ENCODE results near the gene CITED4. TPM values are rescaled to one million over a fixed set of nuclear protein-coding genes. Genes with fewer than 3 reads are reported as not detected.

CITED4 gene
- total RNA-seq, 4 donors from 2014 or later, result 7.6 to 30.1 (median 16.5) TPM

DNA sequence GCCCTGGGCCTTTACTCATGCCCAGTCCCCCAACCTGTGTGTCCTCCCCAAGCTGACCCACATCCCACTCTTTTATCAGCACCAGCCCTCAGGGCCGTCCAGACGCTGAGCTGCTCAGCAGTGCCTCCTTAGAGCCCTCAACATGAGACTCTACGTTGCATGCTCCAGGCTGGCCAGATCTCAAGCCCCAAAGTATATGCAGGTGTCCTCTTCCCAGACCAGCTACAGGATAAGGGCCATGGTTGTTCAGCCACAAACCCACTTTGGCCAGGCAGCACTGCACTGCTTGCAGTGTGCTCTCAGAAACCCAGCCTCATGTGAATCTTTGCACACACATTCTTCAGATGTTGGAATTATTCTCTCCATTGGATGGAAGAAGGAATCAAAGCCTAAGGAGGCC lies 6.0 kb downstream of the CITED4 start:
- H3K27me3 ChIP-seq, result peaks cover 2% of the 10 kb centered on the region
- no peak overlapping the region for H3K4me3 ChIP-seq
- TF ChIP-seq POLR2A (IDR thresholded peaks at IDR 0.05), result no peak
- TF ChIP-seq EP300 (IDR thresholded peaks at IDR 0.05; ENCODE audit: low read depth), result no peak
- no peak for TF ChIP-seq POLR2AphosphoS5 (IDR thresholded peaks at IDR 0.05)
- no peak for TF ChIP-seq CTCF (IDR thresholded peaks at IDR 0.05)
- in situ Hi-C loops (cut with MboI; ENCODE audit: low pct_ligation_motif_present in 1 of 4, low pct_unique_long_range_greater_than_20kb in 1 of 4, low sequenced_read_pairs in 3 of 4), result loop anchor here in 2 of 4 donors (10.0 kb wide), 2 partner anchors 99 to 241 kb away; no protein-coding TSS in a partner anchor
- peaks cover 0 to 8% (median 6%) of the 10 kb centered on the region in 4 donors for H3K4me1 ChIP-seq
- H3K36me3 ChIP-seq, result no peaks in the 10 kb centered on the region
- no peak overlapping the region for H3K27ac ChIP-seq
- DNase-seq, result no peak
- intact Hi-C loops (cut with DNase I; ENCODE audit: low total_unique reads), result no loop called here
- 91 to 96% methylated on average over 3 of the region's 3 CpGs for WGBS, 2 donors (ENCODE audit: low coverage in 1 of 2)
- H3K9me3 ChIP-seq, result no peaks in the 10 kb centered on the region

GRCh38 chr1:40855513-40855912 lies 6.7 kb downstream of the CITED4 start:
- Histone ChIP-seq H3K9me3 (no peaks in the 10 kb centered on the region), H3K27me3 (no peaks in the 10 kb centered on the region), H3K4me3 (no peak overlapping the region), H3K4me1 (peaks cover 0 to 2% (median under 1%) of the 10 kb centered on the region in 4 donors), H3K27ac (no peak overlapping the region), H3K36me3 (no peaks in the 10 kb centered on the region)
- no peak for DNase-seq
- in situ Hi-C loops (cut with MboI; ENCODE audit: low pct_ligation_motif_present in 1 of 4, low pct_unique_long_range_greater_than_20kb in 1 of 4, low sequenced_read_pairs in 3 of 4) (loop anchor here in 2 of 4 donors (10.0 kb wide), 2 partner anchors 99 to 241 kb away; no protein-coding TSS in a partner anchor), intact Hi-C loops (cut with DNase I; ENCODE audit: low total_unique reads) (no loop called here)
- WGBS, 2 donors (ENCODE audit: low coverage in 1 of 2), result 75 to 80% methylated on average over 2 to 6 of the region's 6 CpGs
- TF ChIP-seq CTCF (IDR thresholded peaks at IDR 0.05) (peak in 2 of 5 experiments; percentile 9 to 16), POLR2A (IDR thresholded peaks at IDR 0.05) (no peak), EP300 (IDR thresholded peaks at IDR 0.05; ENCODE audit: low read depth) (no peak)

DNA sequence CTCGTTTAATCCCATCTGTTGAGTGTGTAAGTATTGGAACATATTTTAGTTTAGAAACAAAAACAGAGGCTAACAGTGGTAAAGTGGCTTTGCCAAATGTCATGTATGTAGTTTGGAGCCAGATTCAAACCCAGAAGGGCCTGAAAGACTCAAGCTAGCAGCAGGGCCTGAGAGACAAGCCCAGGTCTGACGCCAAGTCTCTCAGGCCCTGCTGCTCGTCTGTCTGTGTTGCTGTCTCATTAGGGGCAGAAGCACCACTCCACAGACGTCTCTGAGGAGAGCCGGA lies 8.3 kb downstream of the CITED4 start:
- Histone ChIP-seq H3K27ac (peak overlapping the region in 1 of 4 donors; percentile 47), H3K36me3 (no peaks in the 10 kb centered on the region), H3K4me1 (peaks cover 0 to 3% (median 1%) of the 10 kb centered on the region in 4 donors), H3K4me3 (no peak overlapping the region), H3K9me3 (no peaks in the 10 kb centered on the region), H3K27me3 (no peaks in the 10 kb centered on the region)
- TF ChIP-seq POLR2A (IDR thresholded peaks at IDR 0.05), result no peak
- TF ChIP-seq EP300 (IDR thresholded peaks at IDR 0.05; ENCODE audit: low read depth), result no peak
- TF ChIP-seq POLR2AphosphoS5 (IDR thresholded peaks at IDR 0.05), result no peak
- no peak for TF ChIP-seq CTCF (IDR thresholded peaks at IDR 0.05)
- 57 to 73% methylated on average over 1 to 5 of the region's 5 CpGs for WGBS, 2 donors (ENCODE audit: low coverage in 1 of 2)
- no peak for DNase-seq
- in situ Hi-C loops (cut with MboI; ENCODE audit: low pct_ligation_motif_present in 1 of 4, low pct_unique_long_range_greater_than_20kb in 1 of 4, low sequenced_read_pairs in 3 of 4) (loop anchor here (5.0 to 10.0 kb wide), 3 partner anchors 98 to 239 kb away; no protein-coding TSS in a partner anchor), intact Hi-C loops (cut with DNase I; ENCODE audit: low total_unique reads) (no loop called here)

GRCh38 chr1:40853113-40853884 lies 8.9 kb downstream of the CITED4 start:
- intact Hi-C loops (cut with DNase I; ENCODE audit: low total_unique reads), result no loop called here
- H3K4me1 ChIP-seq, result peaks cover 0 to 3% (median 1%) of the 10 kb centered on the region in 4 donors

More at GRCh38 chr1:40853113-40853884, 8.9 kb downstream of the CITED4 start:
- in situ Hi-C loops (cut with MboI; ENCODE audit: low pct_ligation_motif_present in 1 of 4, low pct_unique_long_range_greater_than_20kb in 1 of 4, low sequenced_read_pairs in 3 of 4), result loop anchor here (5.0 to 10.0 kb wide), 3 partner anchors 99 to 238 kb away; no protein-coding TSS in a partner anchor
- no peak for DNase-seq
- Histone ChIP-seq H3K4me3 (no peak overlapping the region), H3K9me3 (no peaks in the 10 kb centered on the region), H3K27ac (peak overlapping the region in 1 of 4 donors; percentile 47), H3K27me3 (no peaks in the 10 kb centered on the region), H3K36me3 (no peaks in the 10 kb centered on the region)
- TF ChIP-seq POLR2AphosphoS5 (IDR thresholded peaks at IDR 0.05) (no peak), EP300 (IDR thresholded peaks at IDR 0.05; ENCODE audit: low read depth) (no peak), CTCF (IDR thresholded peaks at IDR 0.05) (no peak), POLR2A (IDR thresholded peaks at IDR 0.05) (no peak)
- 75% methylated on average over 10 to 13 of the region's 13 CpGs for WGBS, 2 donors (ENCODE audit: low coverage in 1 of 2)

All from transverse colon (tissue), 4 donors.